Kidney (tissue), 2 donors: ENCODE data around the gene SLX4. TPM values are rescaled to one million over a fixed set of nuclear protein-coding genes. Genes with fewer than 3 reads are reported as not detected.

Source experiments
- polyA plus RNA-seq: library from polyadenylated mRNA; stranded (reverse); fragments of 350-450 nt; fragmentation: Illumina TruSeq; extraction: RNeasy Lipid Tissue Mini Kit (QIAGEN cat#74804); gene quantifications from one replicate; pipeline ENCODE4 v1.2.3, GENCODE V29; 2014; ENCODE audit warnings: low read depth, low replicate concordance; ENCODE audit not compliant: insufficient read depth
- total RNA-seq: library from RNA; stranded (reverse); fragmentation: NEBNext Ultra II Directional; extraction: Animal tissue kit (Norgen Biotek cat#: 25700); gene quantifications from one replicate; pipeline ENCODE4 v1.2.1, GENCODE V29; 2021
- donor health status: DM: yes; HTN: yes; CAD: no.

The SLX4 gene
- total and polyA plus RNA-seq, 2 donors from 2014 or later: 1.0 to 4.8 TPM

Other genes with a start within 250 kb of the SLX4 start
- 16.3 TPM for gene ZSCAN32, start 210.6 kb downstream of the SLX4 start, total RNA-seq
- 9.8 TPM for gene ZSCAN32, start 210.6 kb downstream of the SLX4 start, polyA plus RNA-seq
- 12.4 TPM for gene ZNF174, start 210.4 kb downstream of the SLX4 start, total RNA-seq
- 10.9 TPM for gene ZNF174, start 210.4 kb downstream of the SLX4 start, polyA plus RNA-seq
- 3.4 TPM for gene ZNF597, start 168.1 kb downstream of the SLX4 start, total RNA-seq
- 0.99 TPM for gene ZNF597, start 168.1 kb downstream of the SLX4 start, polyA plus RNA-seq
- gene NAA60, start 167.9 kb downstream of the SLX4 start, total RNA-seq: 51.6 TPM
- 66.6 TPM for gene NAA60, start 167.9 kb downstream of the SLX4 start, polyA plus RNA-seq
- gene C16orf90, start 116.1 kb downstream of the SLX4 start, total RNA-seq: not detected
- not detected for gene C16orf90, start 116.1 kb downstream of the SLX4 start, polyA plus RNA-seq
- gene CLUAP1, start 110.6 kb downstream of the SLX4 start, total RNA-seq: 44.8 TPM
- gene CLUAP1, start 110.6 kb downstream of the SLX4 start, polyA plus RNA-seq: 39.3 TPM
- gene NLRC3, start 34.2 kb downstream of the SLX4 start, total RNA-seq: 5.3 TPM
- 0.52 TPM for gene NLRC3, start 34.2 kb downstream of the SLX4 start, polyA plus RNA-seq
- 16.1 TPM for gene DNASE1, start 43.1 kb upstream of the SLX4 start, total RNA-seq
- gene DNASE1, start 43.1 kb upstream of the SLX4 start, polyA plus RNA-seq: 116 TPM
- 86.3 TPM for gene TRAP1, start 105.9 kb upstream of the SLX4 start, total RNA-seq
- 88.8 TPM for gene TRAP1, start 105.9 kb upstream of the SLX4 start, polyA plus RNA-seq